ENCODE results near the gene SPX.

- TF ChIP-seq CTCF (IDR thresholded peaks at IDR 0.05) (no peak), POLR2A (IDR thresholded peaks at IDR 0.05) (peak in 1 of 2 donors; percentile 82)
Measured at GRCh38 chr12:21528953-21529352, 2.9 kb downstream of the SPX start.
